ENCODE measurements around the gene ZNF594. TPM values are rescaled to one million over a fixed set of nuclear protein-coding genes. Genes with fewer than 3 reads are reported as not detected.
"Not testable (repeated sequence)": the region's sequence is repeated elsewhere in the genome, so short reads cannot be mapped to it uniquely, and the experiment has no call there.

The ZNF594 gene
- total RNA-seq, 3 donors from 2014 or later: 9.4 to 27.7 (median 22.6) TPM

DNA sequence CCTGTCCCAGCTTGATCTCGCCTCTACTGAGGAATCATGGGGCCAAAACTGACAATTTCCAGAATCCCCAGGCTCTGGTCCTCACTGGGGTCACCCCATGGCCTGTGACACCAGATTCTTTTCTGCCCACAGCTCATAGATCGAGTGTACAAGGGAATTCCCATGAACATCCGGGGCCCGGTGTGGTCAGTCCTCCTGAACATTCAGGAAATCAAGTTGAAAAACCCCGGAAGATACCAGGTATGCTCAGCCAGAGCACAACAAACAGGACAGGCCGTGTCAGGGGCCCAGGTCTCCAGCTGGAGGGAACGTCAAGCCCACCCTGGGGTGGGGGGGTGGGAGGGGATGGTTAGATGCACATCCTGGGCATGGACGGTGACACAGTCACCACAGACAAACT lies 58.4 kb downstream of the ZNF594 start:
- no peaks in the 10 kb centered on the region for H3K36me3 ChIP-seq
- intact Hi-C loops (cut with DNase I; ENCODE audit: low total_unique reads): no loop called here
- no peak for DNase-seq (ENCODE audit: low spot score in 2 of 2)

DNA sequence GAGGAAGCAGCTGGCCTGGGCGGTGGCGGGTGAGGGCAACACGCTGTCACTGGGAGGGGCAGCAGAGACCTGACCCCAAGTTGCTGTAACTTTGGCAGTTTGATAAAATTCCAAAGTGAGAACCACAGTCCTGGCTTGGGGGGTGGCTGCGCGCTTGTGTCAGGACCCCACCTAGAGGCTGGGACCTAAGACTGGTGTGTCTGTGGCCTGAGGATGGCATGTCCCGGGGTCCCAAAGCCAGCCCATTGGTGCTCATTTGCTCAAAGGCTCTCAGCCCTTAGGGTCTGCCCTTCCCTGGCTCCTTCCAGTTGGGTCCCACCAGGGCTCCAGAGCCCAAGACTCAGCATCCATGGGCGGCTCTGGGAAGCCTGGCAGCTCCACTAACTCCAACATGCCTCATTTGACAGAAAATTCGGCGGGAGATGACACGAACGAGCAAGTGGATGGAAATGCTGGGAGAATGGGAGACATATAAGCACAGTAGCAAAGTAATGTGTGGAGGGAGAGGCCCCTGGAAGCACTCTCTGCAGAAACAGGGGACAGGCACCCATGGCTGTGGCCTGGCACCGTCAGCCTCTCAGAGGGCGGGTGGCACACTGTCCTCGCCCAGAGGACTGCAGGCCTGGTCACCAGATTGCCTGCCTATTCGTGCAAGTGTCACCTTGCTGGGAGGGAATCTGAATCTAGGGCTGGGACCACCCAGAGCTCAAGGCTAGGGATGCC lies 59.0 kb downstream of the ZNF594 start:
- DNase-seq (ENCODE audit: low spot score in 2 of 2); H3K4me1 ChIP-seq; H3K9me3 ChIP-seq; intact Hi-C loops (cut with DNase I; ENCODE audit: low total_unique reads); H3K27ac ChIP-seq; H3K36me3 ChIP-seq; H3K27me3 ChIP-seq; H3K4me3 ChIP-seq: not testable (repeated sequence)

More for the DNA sequence above, 58.4 kb downstream of the ZNF594 start:
- Histone ChIP-seq H3K4me3 (no peak overlapping the region), H3K27me3 (no peaks in the 10 kb centered on the region), H3K27ac (no peak overlapping the region), H3K9me3 (no peaks in the 10 kb centered on the region), H3K4me1 (no peaks in the 10 kb centered on the region)
- no peak for TF ChIP-seq POLR2AphosphoS5 (IDR thresholded peaks at IDR 0.05)
- TF ChIP-seq, protein P1, sequence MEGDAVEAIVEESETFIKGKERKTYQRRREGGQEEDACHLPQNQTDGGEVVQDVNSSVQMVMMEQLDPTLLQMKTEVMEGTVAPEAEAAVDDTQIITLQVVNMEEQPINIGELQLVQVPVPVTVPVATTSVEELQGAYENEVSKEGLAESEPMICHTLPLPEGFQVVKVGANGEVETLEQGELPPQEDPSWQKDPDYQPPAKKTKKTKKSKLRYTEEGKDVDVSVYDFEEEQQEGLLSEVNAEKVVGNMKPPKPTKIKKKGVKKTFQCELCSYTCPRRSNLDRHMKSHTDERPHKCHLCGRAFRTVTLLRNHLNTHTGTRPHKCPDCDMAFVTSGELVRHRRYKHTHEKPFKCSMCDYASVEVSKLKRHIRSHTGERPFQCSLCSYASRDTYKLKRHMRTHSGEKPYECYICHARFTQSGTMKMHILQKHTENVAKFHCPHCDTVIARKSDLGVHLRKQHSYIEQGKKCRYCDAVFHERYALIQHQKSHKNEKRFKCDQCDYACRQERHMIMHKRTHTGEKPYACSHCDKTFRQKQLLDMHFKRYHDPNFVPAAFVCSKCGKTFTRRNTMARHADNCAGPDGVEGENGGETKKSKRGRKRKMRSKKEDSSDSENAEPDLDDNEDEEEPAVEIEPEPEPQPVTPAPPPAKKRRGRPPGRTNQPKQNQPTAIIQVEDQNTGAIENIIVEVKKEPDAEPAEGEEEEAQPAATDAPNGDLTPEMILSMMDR (IDR thresholded peaks at IDR 0.05): no peak
- TF ChIP-seq POLR2A (IDR thresholded peaks at IDR 0.05): no peak

DNA sequence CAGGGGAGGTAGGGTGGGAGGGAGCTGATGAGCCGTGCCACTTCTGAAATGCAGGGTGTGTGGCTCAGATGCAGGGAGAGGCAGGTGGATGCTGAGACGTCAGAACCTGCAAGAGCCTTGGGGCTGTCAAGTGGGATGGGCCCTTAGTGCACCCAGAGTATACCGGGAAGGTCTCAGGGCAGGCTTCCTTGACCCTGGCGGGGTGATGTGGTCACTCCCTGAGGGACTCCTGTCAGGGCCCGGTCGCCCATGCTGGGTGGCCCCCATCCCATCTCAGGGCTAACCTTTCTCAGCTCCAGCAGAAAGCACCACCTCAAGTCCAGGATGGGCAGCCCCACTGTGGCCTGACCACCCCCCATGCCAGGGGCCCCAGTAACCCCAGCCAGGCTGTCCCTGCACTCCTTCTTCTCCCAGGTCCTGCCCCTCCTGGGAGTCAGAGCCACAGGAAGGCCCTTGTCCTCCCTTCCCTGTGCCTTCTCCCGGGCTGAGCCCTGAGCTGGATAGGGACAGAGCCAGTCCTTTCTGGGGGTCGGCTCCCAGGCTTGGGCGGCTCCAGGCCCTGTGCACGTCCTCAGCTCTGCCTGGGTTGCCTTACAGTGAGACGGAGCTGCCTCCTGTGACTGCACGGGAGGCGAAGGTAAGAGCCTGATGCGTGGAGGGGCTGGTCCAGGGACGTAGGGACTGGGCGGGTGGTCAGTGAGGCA lies 59.7 kb downstream of the ZNF594 start:
- DNase-seq (ENCODE audit: low spot score in 2 of 2); H3K9me3 ChIP-seq; H3K4me3 ChIP-seq; intact Hi-C loops (cut with DNase I; ENCODE audit: low total_unique reads); H3K27me3 ChIP-seq; H3K4me1 ChIP-seq; H3K36me3 ChIP-seq; H3K27ac ChIP-seq: not testable (repeated sequence)

DNA sequence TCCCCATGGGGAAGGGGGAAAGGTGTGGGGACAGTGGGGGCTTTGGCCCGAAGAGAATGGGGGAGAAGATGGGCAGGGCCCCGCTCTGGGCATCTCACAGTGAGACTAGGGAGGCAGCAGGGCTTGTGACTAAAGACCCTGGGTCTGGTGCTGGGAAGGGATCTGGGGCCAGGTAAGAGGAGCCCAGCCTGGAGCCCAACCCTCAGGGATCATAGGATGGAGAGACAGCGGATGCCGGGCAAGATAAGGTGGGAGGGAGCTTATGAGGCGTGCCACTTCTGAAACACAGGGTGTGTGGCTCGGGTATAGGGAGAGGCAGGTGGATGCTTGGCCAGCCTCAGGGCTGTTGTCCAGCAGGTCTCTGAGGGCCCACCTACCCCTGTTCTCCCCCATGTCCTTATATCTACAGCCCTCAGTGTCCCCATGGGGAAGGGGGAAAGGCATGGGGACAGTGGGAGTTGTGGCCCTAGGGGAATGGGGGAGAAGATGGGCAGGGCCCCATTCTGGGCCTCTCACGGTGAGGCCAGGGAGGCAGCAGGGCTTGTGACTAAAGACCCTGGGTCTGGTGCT lies 60.4 kb downstream of the ZNF594 start:
- no peaks in the 10 kb centered on the region for H3K36me3 ChIP-seq
- H3K4me3 ChIP-seq: no peak overlapping the region
- H3K27ac ChIP-seq: no peak overlapping the region
- H3K9me3 ChIP-seq: no peaks in the 10 kb centered on the region
- DNase-seq (ENCODE audit: low spot score in 2 of 2): no peak
- no peaks in the 10 kb centered on the region for H3K27me3 ChIP-seq
- no peak for TF ChIP-seq POLR2AphosphoS5 (IDR thresholded peaks at IDR 0.05)
- TF ChIP-seq, protein P1 (IDR thresholded peaks at IDR 0.05): no peak
- no peak for TF ChIP-seq POLR2A (IDR thresholded peaks at IDR 0.05)
- intact Hi-C loops (cut with DNase I; ENCODE audit: low total_unique reads): no loop called here
- no peaks in the 10 kb centered on the region for H3K4me1 ChIP-seq

DNA sequence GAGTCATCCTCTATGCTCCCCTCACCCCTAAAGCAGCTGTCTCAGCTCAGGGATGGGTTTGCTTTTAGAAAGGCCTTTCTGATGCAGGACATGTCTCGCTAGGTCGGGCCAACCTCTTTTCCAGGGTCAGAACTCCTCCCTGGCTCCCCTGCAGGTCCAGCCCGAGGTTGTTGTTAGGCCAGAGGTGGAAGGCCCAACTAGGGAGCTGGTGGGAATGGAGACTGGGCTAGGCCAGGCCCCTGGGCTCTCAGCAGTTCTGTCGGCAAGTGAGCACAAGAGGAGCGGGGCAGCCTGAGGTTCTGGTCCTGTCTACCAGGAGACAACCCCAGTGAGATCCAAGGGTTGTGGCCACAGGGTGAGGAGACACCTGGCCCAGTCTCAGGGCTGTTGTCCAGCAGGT lies 61.0 kb downstream of the ZNF594 start:
- H3K27ac ChIP-seq; H3K4me3 ChIP-seq; H3K4me1 ChIP-seq; H3K9me3 ChIP-seq; H3K36me3 ChIP-seq; DNase-seq (ENCODE audit: low spot score in 2 of 2); intact Hi-C loops (cut with DNase I; ENCODE audit: low total_unique reads); H3K27me3 ChIP-seq: not testable (repeated sequence)

DNA sequence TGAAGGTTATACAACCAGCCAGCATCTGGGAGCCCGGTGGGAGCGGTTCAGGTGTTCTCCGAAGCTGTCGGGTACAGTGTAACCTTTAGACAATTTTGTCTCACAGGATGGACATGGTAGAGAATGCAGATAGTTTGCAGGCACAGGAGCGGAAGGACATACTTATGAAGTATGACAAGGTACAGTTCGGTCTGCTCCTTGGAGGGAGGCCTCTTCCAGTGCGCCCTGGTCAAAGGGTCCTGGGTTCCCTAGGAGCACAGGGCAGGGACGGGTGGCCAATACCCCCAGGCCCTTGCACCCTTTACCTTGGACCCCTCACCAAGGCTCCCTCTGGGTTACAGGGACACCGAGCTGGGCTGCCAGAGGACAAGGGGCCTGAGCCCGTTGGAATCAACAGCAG lies 61.4 kb downstream of the ZNF594 start:
- H3K36me3 ChIP-seq; DNase-seq (ENCODE audit: low spot score in 2 of 2); H3K4me3 ChIP-seq; intact Hi-C loops (cut with DNase I; ENCODE audit: low total_unique reads); H3K27me3 ChIP-seq; H3K27ac ChIP-seq; H3K4me1 ChIP-seq; H3K9me3 ChIP-seq: not testable (repeated sequence)

DNA sequence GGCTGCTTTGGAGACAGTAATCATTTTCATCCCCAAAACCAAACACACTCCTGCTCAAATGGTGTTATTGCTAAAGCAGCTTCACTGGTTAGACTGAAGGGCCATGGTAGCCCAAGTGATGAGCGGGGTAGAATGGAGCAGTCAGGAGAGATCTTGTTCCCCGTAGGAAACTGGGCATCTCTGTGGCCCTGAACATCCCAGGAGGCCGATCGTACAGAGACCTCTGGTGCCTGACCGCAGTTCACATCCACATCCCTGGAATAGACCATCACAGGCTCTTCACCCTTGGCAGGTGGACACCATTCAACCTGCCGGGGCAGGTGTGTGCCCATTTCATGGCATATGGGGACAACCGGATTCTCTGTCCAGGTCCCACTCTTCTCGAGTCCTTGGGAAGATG lies 61.9 kb downstream of the ZNF594 start:
- intact Hi-C loops (cut with DNase I; ENCODE audit: low total_unique reads); H3K36me3 ChIP-seq; H3K4me1 ChIP-seq; H3K4me3 ChIP-seq; H3K27ac ChIP-seq; H3K27me3 ChIP-seq; DNase-seq (ENCODE audit: low spot score in 2 of 2); H3K9me3 ChIP-seq: not testable (repeated sequence)

Other genes starting within 250 kb of the ZNF594 start
- 100 to 1,000 TPM; 290 to 487 (median 379) TPM for gene PFN1, start 243.3 kb downstream of the ZNF594 start, total RNA-seq
- gene ENO3, start 240.7 kb downstream of the ZNF594 start, total RNA-seq: 1 to 10 TPM; 1.6 to 4.6 (median 3.1) TPM
- 10 to 100 TPM; 42.6 to 57.8 (median 55.2) TPM for gene SPAG7, start 224.1 kb downstream of the ZNF594 start, total RNA-seq
- gene CAMTA2, start 204.2 kb downstream of the ZNF594 start, total RNA-seq: 10 to 100 TPM; 11.0 to 17.7 (median 13.5) TPM
- 1 to 10 TPM in 2 of 3 donors, under 1 TPM in 1; 0.66 to 2.9 (median 1.9) TPM for gene INCA1, start 194.3 kb downstream of the ZNF594 start, total RNA-seq
- 10 to 100 TPM; 37.5 to 88.5 (median 50.5) TPM for gene KIF1C, start 193.9 kb downstream of the ZNF594 start, total RNA-seq
- gene SLC52A1, start 156.4 kb downstream of the ZNF594 start, total RNA-seq: under 1 TPM; 0.29 to 0.98 (median 0.32) TPM
- gene ZFP3, start 113.4 kb downstream of the ZNF594 start, total RNA-seq: 1 to 10 TPM; 3.7 to 8.8 (median 4.9) TPM
- gene ZNF232, start 80.0 kb downstream of the ZNF594 start, total RNA-seq: 10 to 100 TPM in 1 of 3 donors, 1 to 10 TPM in 2; 5.1 to 13.8 (median 9.2) TPM
- under 1 TPM; 0.16 to 0.44 (median 0.33) TPM for gene USP6, start 75.8 kb downstream of the ZNF594 start, total RNA-seq
- 1 to 10 TPM; 1.3 to 5.6 (median 4.7) TPM for gene SCIMP, start 43.0 kb upstream of the ZNF594 start, total RNA-seq
- 10 to 100 TPM; 50.4 to 88.7 (median 73.7) TPM for gene RABEP1, start 90.4 kb upstream of the ZNF594 start, total RNA-seq
- 100 to 1,000 TPM in 2 of 3 donors, 10 to 100 TPM in 1; 52.8 to 139 (median 102) TPM for gene NUP88, start 227.8 kb upstream of the ZNF594 start, total RNA-seq
- 10 to 100 TPM; 38.4 to 52.1 (median 50.8) TPM for gene RPAIN, start 228.3 kb upstream of the ZNF594 start, total RNA-seq
- 100 to 1,000 TPM in 1 of 3 donors, 10 to 100 TPM in 2; 59.0 to 109 (median 88.8) TPM for gene C1QBP, start 247.3 kb upstream of the ZNF594 start, total RNA-seq

Data from breast epithelium (tissue), 4 donors.